Measurements from ENCODE around the gene PEA15.

Gene PEA15

GRCh38 chr1:160208557-160209320 is 3.6 kb downstream of the PEA15 start:
- DNase-seq (ENCODE audit: low spot score), result no peak

- DNase-seq (ENCODE audit: low spot score), result no peak
Measured at GRCh38 chr1:160209321-160210046, 4.3 kb downstream of the PEA15 start.

GRCh38 chr1:160210561-160210960 is 5.4 kb downstream of the PEA15 start:
- DNase-seq (ENCODE audit: low spot score), result no peak

- DNase-seq (ENCODE audit: low spot score), result no peak
Measured at GRCh38 chr1:160211046-160211790, 6.0 kb downstream of the PEA15 start.

- DNase-seq (ENCODE audit: low spot score), result no peak
Measured at GRCh38 chr1:160214481-160215140, 9.4 kb downstream of the PEA15 start.

GRCh38 chr1:160216301-160216700 is 11.1 kb downstream of the PEA15 start:
- no peak for DNase-seq (ENCODE audit: low spot score)

- DNase-seq (ENCODE audit: low spot score), result no peak
Measured at GRCh38 chr1:160217481-160218051, 12.4 kb downstream of the PEA15 start.

GRCh38 chr1:160219062-160219929 is 14.1 kb downstream of the PEA15 start:
- no peak for DNase-seq (ENCODE audit: low spot score)

- DNase-seq (ENCODE audit: low spot score), result no peak
Measured at GRCh38 chr1:160220301-160220700, 15.1 kb downstream of the PEA15 start.

- no peak for DNase-seq (ENCODE audit: low spot score)
Measured at GRCh38 chr1:160221089-160221488, 15.9 kb downstream of the PEA15 start.

GRCh38 chr1:160222546-160222945 is 17.4 kb downstream of the PEA15 start:
- DNase-seq (ENCODE audit: low spot score), result no peak

GRCh38 chr1:160224606-160225005 is 19.4 kb downstream of the PEA15 start:
- DNase-seq (ENCODE audit: low spot score), result no peak

GRCh38 chr1:160225345-160225744 is 20.2 kb downstream of the PEA15 start:
- no peak for DNase-seq (ENCODE audit: low spot score)

- no peak for DNase-seq (ENCODE audit: low spot score)
Measured at GRCh38 chr1:160226623-160227022, 21.4 kb downstream of the PEA15 start.

GRCh38 chr1:160227034-160227433 is 21.9 kb downstream of the PEA15 start:
- no peak for DNase-seq (ENCODE audit: low spot score)

- DNase-seq (ENCODE audit: low spot score), result no peak
Measured at GRCh38 chr1:160227561-160227960, 22.4 kb downstream of the PEA15 start.

- DNase-seq (ENCODE audit: low spot score), result no peak
Measured at GRCh38 chr1:160228431-160228830, 23.2 kb downstream of the PEA15 start.

- no peak for DNase-seq (ENCODE audit: low spot score)
Measured at GRCh38 chr1:160232911-160233310, 27.7 kb downstream of the PEA15 start.

GRCh38 chr1:160236806-160237205 is 31.6 kb downstream of the PEA15 start:
- DNase-seq (ENCODE audit: low spot score), result no peak

GRCh38 chr1:160237558-160237957 is 32.4 kb downstream of the PEA15 start:
- no peak for DNase-seq (ENCODE audit: low spot score)

GRCh38 chr1:160238408-160238807 is 33.2 kb downstream of the PEA15 start:
- DNase-seq (ENCODE audit: low spot score), result no peak

Measured in HuH-7.5 (cell line).